HG02798 (cell line): Measurements from ENCODE around the gene SLC49A4.
A peak's percentile ranks its signal among the peaks of the same experiment; 100 is the strongest.

ENCODE experiments used
- ATAC-seq: cut with Tn5 transposase; IDR thresholded peaks from one replicate; pipeline ENCODE4 v1.9.1; 2021; ENCODE audit warnings: mild to moderate bottlenecking; ENCODE audit not compliant: unreplicated experiment, poor library complexity

The SLC49A4 gene

DNA sequence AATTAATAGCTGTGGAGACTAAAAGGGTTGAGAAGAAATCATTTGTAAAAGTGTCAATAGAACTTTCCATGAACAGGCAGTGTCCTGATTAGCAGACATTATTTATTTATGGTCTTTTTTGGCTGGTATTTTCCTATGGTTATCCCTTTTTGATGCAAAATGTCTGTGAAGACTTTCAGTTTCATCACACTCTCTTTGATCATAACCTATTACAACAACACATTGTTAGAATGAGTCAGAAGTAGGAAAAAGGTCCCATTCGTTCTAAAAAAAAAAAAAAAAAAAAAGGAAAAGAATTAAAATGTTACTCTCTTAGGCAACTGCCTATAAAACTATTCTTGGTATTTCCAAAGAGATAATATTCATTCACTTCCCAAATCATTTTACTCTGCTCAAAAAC lies 62.1 kb downstream of the SLC49A4 start:
- ATAC-seq: no peak

DNA sequence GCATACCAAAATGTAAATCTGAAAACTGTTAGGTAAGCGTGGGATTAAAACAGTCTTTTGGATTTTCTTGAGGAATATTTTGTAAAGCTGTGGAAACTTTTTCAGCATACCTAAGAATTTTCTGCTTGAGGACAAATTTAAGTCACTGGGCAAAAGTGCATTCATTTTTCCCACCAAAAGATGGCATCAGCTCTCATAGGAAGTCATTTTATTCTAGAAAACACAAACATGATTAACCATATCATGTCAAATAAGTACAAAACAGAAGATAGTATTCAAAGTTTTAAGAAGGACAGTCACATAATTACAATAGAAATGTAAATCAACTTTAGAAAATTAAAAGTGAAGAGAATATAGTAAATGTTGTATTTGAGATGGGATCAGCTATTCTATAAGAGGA lies 63.5 kb downstream of the SLC49A4 start:
- ATAC-seq: no peak

DNA sequence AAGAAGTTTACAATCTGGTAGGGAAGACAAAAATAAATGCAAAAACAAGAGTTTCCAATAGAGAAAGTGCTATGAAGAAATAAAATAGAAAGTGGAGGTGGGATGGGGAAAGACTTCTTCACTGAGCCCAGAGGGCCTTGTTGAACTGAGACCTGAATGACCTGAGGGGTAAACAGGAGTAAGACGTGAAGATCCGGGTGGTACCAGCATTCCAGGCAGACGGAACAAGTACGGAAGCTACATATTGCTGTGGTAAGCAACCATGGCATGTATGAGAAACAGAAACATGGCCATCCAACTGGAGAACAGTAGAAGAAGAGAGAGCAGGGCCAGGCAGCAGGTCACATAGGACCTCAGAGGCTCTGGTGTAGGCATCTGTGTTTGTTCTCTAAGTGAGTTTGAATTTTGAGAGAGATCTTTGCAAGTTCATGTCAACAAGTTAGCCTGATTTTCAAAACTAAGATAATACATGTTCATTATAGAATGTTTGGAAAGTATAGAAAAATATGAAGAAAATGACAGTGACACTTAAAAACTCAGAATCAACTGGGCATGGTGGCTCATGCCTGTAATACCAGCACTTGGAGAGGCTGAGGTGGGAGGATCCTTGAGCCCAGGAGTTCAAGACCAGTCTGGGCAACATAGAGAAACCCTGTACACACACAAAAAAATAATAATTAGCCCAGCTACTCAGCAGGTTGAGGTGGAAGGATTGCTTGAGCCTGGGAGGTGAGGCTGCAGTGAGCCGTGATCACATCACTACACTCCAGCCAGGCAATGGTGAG lies 64.3 kb downstream of the SLC49A4 start:
- ATAC-seq: no peak

DNA sequence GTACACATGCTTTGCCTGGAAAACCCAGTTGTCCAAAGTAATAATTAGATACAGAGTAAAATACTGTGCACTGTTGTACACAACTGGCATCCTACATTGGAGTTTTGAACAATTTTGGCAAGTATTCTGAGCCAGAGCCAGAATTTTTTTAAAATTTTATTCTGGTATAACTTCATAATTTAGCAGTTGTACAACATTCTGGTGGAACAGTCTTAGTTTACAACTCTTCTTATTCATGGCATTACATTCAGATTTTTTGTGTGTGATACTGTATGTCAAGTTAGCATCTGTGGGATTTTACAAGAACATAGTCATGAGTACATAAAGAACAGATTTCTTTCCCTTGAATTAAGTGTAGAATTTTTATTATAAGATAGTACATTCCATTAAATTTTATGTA lies 67.5 kb downstream of the SLC49A4 start:
- ATAC-seq: no peak

DNA sequence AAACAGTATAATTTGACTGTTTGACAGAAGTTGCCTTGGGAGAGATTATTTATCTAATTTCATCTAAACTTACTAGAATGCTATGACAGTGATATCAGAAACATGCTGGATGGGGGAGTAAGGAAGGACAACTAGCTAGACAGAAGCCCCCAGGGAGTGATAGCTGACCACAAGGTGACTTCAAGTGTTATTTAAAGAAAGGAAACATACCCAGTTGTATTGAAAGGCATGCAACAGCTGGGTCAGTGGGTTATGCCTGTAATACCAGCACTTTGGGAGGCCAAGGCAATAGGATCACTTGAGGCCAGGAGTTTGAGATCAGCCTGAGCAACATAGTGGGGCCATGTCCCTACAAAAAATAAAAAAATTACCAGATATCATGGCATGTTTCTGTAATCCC lies 69.6 kb downstream of the SLC49A4 start:
- no peak for ATAC-seq

DNA sequence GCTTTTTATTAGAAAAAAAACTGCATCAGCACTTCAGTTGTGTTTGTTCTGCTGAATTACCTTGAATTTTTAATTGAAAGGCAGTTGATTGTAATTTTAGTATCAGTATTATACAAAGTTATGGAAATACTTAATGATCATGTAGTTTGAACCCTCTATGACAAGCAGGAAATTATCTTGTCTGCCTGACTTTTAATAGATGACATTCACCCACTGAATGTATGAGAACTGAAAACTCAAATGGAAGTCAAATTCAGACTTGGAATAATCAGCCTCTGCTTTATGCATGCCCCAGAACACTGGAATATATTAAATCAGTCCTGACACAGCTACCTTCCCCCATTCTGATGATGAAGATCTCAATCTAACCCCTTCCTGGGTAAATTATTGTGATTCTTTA lies 73.5 kb downstream of the SLC49A4 start:
- no peak for ATAC-seq

DNA sequence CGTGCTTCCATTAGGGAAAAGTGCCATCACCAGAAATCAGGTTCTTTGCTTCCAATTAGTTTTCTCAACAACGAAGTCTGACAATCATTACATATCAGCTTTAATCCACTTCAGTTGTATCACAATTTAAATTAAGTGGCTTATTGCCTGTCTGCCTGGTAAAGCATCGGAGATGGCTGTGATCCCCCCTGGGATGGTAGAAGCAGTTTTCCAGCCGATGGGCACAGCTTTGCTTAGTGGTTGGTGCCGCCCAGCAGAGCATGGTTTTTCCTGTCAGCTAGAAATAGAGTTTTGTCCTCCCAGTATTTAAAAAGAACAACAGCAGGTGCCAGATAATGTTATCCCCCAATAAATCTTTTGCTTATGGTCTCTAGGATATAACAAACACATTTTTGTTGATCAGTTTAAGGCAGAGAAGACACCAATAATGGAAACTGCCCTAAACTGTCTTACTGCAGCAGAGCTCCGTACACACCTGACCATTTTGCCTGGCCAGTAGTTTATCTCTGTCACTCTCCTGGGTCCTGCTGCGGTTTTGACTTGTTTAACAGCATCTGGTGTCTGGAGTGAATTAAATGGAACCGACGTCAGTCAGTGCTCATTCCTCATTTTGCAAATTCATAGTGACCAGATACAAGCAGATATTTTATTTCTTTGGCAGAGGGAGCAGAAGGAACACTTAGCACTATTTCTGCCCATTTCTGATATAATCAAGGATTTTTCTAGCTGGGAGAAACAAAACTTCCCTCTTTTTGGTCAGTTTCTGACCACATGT lies 79.1 kb downstream of the SLC49A4 start:
- ATAC-seq: no peak

DNA sequence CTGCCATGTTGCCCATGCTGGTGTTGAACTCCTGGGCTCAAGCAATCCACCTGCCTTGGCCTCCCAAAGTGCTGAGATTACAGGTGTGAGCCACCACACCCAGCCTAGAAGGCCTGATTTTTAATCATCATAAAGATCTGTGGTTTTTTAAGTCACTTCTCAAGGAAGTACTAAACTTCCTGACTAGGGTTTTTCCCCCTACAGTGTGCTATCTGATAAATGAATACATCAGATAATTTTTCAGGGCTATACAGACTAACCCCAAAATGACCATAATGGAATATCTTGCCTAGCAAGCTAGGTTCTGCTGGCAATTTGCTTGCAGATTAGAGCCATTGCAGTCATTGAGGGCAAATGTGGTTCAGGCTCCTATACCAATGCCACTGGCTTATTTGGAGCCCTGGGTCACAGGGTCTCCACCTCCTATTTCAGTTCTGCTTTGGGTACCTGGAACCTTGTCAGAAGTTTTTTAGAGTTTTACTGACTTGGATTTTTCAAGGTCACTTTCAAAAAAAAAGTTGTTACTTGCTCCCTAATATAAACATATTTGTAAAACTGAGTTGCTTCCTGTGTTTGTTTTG lies 80.8 kb downstream of the SLC49A4 start:
- no peak for ATAC-seq

DNA sequence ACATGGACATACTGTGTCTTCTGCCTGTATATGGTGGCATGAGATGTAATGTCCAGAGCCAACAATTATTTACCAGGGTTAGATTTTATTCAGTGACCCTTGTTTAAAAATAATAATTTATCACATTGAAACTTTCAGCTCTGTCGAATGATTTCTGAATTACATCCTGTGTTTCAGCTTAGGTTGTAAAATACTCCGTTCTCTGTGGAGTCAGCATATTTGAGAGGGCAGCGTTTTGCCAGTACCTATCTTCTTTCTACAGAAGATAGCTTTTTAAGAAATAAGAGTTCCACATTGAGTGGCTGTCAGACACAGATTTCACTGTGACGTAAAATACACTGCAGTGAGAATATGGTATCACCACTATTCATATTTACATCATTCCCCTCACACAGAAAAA lies 85.3 kb downstream of the SLC49A4 start:
- no peak for ATAC-seq

DNA sequence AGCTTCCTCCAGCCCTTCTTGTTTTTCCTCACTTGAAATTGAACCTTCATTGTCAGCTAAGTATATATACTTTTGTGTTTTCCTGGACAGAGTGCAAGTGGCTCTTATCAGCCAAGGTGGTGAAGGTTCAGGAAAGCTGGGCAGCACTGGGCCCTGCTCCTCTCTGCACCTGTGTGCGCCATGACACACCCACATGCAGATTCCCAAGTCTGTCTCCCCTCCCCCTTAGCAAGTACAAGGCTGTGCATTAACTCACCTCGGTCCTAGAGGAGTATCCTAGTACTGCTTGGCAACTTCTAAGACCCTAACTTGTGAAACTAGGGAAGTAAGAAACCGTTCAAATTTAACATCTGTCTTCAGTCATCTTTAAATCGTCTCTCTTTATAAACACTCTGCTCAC lies 85.8 kb downstream of the SLC49A4 start:
- no peak for ATAC-seq

DNA sequence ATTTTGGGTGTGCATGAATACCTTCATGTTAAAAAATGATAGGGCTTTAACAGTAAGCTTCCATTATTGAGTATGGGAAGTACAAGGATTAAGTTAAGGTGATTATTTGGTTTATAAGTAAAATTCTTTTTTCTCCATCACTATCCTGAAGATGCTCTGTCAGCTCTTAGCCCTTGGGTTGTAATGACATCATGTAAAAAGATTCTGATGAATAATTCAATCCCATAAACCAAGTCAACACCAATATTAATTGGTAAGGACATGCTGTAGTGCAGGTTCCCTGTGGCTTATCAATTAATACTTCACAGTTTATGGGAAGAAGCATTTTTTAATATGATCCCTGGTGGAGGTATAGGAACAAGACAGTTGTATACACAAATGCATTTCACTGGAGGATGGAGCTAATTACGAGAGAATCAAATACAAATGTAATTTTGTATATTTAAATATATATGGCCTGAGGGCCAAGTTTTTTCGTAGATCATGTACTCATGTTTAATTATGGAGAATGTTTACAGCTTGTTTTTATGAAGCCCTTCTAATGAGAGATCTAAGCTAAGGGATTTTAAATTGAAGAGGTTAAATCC lies 87.6 kb downstream of the SLC49A4 start:
- ATAC-seq: no peak

DNA sequence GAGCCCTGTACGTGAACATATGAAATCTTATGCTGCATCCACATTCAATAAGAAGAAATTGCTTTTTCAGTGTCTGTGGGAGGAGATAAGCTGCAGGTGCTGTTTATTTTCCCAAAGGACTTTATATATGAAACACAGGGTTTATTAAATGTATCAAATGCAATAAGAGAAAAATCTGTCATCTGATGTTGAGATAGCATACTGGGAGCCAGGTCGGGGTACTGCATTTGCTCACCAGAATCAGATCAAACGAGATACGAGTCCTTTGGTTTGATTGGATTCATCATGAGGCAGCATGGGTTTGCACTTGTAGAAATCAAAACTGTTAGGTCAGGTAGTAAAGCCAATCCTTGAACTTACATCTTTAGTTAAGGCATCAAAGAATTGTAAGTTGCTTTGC lies 91.4 kb downstream of the SLC49A4 start:
- no peak for ATAC-seq

DNA sequence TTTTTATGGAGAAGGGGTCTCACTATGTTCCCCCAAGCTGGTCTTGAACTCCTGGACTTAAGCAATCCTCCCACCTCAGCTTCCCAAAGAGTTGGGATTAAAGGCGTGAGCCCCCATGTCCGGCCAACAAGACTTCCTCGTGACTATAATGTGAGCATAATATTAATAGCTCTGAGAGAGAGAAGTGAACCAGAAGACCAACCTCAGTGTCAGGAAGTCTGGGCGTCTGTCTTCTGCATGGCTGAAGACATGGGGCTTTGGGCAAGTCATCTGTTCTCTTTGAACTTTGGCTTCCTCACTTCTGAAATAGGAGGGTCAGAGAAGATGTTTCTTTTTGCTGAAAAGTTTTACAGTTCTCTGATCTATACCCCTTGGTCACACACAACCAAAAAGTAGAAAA lies 92.1 kb downstream of the SLC49A4 start:
- no peak for ATAC-seq

DNA sequence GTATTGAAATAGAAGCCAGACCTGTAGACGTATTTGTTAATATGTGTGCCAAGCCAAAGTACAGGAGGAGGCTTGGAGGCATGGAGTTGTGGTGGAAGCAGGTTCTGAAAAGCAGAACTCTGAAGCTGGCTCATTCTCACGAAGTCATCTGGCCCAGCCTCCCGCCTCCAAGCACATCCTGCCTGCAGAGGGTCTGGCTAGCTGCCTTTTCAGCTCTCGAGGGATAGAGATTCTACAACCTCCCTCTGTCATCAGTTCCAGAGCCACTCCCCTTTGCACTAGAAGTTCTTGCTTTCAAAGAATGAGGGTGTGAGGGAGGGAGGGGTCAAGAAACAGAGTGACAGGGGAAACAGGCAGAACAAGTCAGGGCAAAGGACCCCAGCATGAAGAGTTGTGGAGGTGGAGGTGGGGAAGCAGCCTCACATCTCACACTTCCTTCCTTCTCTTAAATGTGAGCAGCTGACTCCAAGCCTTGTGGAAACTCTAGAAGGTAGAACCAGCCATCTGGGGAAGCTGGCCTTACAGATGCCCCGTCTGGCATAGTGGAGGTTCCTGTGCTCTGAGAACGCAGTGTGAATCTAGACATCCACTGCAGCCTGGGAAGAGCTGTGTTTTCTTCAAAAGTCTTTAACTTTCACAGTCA lies 95.3 kb downstream of the SLC49A4 start:
- ATAC-seq: peak; percentile 59

DNA sequence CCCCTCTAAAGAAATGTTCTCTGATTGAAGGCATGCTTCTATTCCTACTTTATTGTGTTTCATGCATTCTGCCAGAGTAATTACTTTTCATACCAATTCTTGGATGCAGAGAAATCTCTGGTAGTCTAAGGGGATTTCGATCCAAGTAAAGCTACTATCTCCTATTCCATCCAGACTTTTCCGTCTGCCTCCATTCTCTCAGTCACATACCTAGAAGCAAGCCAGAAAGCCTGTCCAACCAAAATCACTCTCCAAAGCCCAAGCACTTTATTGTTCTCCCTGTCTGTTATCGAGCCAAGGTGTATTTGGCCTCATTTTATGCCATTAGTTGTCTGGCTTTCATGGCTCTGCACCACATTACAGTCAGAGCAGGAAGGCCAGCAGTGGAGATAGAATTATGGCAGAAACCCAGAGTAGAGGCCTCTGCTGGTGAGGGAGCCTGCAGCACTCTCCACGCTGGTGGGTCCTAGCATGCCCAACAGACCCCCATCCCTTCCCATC lies 95.9 kb downstream of the SLC49A4 start:
- no peak for ATAC-seq

DNA sequence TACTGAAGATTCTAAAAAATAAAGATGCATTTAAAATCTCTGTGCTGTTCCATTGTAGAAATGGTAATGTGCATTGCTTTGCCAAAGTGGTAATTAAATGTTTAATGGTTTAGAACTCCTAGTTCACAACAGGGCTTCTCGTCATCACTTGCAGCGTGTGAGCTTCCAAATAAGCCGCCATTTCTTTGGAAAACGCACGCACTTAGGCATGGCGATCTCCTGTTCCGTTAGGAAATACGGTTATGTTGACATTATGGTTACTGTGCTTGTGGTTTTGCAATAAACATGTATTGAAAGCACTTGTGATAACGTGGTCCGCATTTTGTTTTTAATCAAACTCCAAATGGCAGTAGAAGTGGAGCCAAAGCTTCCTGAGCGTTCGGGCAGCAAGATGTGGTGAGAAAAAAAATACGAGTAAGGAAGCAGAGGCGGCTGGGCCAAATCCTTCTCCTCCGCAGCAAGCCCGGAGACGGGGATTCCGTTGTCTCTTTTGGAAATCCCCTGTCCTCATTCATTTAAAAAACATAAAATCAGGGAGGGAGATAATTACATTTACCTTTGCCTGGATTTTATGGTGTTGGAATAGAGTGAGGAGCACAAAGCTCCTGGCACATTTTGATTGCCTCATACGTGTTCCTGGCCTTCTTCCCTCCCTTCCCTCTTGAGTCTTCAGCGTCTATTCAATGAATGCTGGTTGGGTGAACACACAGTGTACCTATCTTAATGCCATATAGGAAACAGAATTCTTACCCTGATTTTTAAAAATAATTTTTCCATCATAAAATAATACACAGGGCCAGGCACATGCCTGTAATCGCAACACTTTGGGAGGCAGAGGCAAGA lies 97.5 kb downstream of the SLC49A4 start:
- ATAC-seq: no peak

DNA sequence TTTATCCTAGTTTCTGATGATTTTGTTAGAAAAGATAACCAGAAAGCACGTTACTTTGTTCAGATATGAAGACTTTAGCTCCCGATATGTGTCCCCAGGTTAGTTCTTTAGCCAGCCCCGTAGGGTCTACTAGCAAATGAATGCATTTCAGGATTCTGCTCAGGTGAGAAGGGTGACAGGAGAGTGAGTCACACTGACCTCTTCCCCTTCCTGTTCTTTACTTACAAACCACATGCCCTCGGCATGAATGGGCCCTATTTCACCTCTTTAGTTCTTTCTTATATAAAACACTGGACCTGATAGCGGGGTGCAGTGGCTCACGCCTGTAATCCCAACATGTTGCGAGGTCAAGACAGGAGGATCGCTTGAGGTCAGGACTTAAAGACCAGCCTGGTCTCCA lies 98.4 kb downstream of the SLC49A4 start:
- no peak for ATAC-seq

DNA sequence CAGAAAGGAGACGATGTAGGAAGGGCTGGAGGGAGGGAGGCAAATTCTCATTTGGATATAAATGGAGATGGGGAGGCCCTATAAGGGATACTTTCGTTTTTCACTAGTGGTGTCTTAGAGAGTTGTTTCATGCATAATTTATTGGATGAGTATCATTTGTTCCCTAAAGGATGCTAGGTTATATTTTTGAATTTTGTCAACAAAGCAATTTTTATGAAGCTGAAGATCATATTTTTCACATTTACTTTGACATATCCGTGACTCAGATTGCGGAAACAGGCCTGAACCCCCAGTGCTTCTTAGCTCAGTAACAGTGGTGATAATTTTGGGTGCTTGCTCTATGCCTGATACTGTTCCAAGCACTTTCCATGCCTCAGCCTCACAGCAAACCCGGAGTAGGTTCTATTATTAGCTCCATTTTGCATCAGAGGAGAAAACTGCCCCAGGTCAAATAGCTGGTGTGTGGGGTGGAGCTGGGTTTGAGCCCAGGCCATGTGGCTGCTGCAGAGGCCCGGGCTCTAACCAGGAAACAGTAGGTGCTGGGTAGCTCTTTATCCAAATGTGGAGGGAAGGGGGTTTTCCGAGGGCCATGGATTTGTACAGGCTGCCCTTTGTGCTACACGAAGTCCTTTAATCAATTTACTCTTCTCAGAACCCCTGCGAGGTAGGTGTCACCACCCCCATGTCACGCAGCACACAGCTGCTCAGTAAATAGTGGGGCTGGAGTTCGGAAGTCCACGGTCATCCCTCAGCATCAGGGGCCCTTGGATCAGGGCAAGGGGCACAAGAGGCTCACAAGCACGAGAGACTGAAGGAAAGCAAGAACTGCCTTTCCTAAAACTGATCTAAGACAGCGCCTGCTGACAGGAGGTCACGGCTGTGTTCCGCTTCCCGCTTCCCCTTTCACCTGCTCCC lies 99.1 kb downstream of the SLC49A4 start:
- no peak for ATAC-seq

DNA sequence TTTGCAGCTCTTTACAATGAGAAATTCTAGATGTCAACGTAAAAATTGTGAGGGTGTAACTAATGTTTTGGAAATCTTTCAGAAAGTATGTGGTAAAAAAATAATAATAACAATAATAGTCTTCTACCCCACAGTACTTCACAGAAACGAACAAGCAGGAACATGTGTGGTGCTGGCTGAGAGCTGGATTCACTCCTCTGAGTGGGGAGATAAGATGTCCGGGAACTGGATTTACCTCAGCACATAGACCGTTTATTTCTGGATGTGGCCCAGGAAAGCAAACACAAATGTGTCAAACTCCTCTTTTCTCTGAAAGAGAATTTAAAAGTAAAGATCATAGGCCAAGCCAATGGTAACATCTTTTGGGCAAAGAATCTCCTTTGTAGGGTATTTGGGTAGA lies 103.4 kb downstream of the SLC49A4 start:
- no peak for ATAC-seq
